DND-41 (cell line): ENCODE measurements around the gene RRP36.
A peak's percentile ranks its signal among the peaks of the same experiment; 100 is the strongest.

ENCODE experiments used
- ATAC-seq: fragments of 200-7000 bp; cut with Tn5 transposase; 3 replicates; pipeline ENCODE4 v1.9.1; 2021; ENCODE audit warnings: low read depth; ENCODE audit not compliant: insufficient read depth
- DNase-seq: peaks from one replicate; pipeline ENCODE4 v3.0.0-alpha.2; 2020
- H2AFZ ChIP-seq: 2 replicates; pipeline ENCODE4 v1.6.0; 2012; ENCODE audit warnings: low read depth, low read length
- H3K27ac ChIP-seq: 2 replicates; pipeline ENCODE4 v1.5.1; 2012; ENCODE audit warnings: low read length, inconsistent platforms
- H3K27me3 ChIP-seq: fragments of 200-600 bp; sonication (generic); 2 replicates; pipeline ENCODE4 v1.6.0; 2012; ENCODE audit warnings: low read length, mild to moderate bottlenecking, inconsistent platforms; ENCODE audit not compliant: insufficient read depth, poor library complexity
- H3K36me3 ChIP-seq: 2 replicates; pipeline ENCODE4 v1.5.1; 2012; ENCODE audit warnings: low read length, inconsistent platforms; ENCODE audit not compliant: insufficient read depth
- H3K4me1 ChIP-seq: 2 replicates; pipeline ENCODE4 v1.5.1; 2012; ENCODE audit warnings: mild to moderate bottlenecking, low read length; ENCODE audit not compliant: insufficient read depth
- H3K4me2 ChIP-seq: 2 replicates; pipeline ENCODE4 v1.6.0; 2012; ENCODE audit warnings: mild to moderate bottlenecking, moderate library complexity, low read length, inconsistent platforms; ENCODE audit not compliant: insufficient read depth
- H3K4me3 ChIP-seq, 2 experiments: fragments of 200-600 bp in 1 of 2; shearing (Covaris generic) in 1 of 2; 2 replicates each; pipeline ENCODE4 v1.5.1; 2012 to 2016; ENCODE audit warnings: inconsistent platforms in 2 of 2, low read length in 2 of 2, mild to moderate bottlenecking in 2 of 2, low read depth in 1 of 2, moderate library complexity in 1 of 2
- H3K79me2 ChIP-seq: 2 replicates; pipeline ENCODE4 v1.6.0; 2012; ENCODE audit warnings: low read length, inconsistent platforms; ENCODE audit not compliant: insufficient read depth
- H3K9ac ChIP-seq: 2 replicates; pipeline ENCODE4 v1.6.0; 2012; ENCODE audit warnings: low read depth, mild to moderate bottlenecking, inconsistent platforms, low read length, moderate library complexity
- H3K9me3 ChIP-seq: 2 replicates; pipeline ENCODE4 v1.5.1; 2012; ENCODE audit warnings: low read length, moderate library complexity, mild to moderate bottlenecking, inconsistent platforms; ENCODE audit not compliant: insufficient read depth, severe bottlenecking
- H4K20me1 ChIP-seq: 2 replicates; pipeline ENCODE4 v1.6.0; 2012; ENCODE audit warnings: low read length; ENCODE audit not compliant: insufficient read depth
- CTCF ChIP-seq: IDR thresholded peaks from 2 replicates; pipeline ENCODE4 v1.5.1; 2012; ENCODE audit warnings: borderline replicate concordance, low read length, moderate library complexity, mild to moderate bottlenecking; ENCODE audit not compliant: poor library complexity, severe bottlenecking; ENCODE audit errors: extremely low read depth
- EZH2 ChIP-seq: IDR thresholded peaks from 3 replicates; pipeline ENCODE4 v1.6.1; 2012; ENCODE audit warnings: borderline replicate concordance, low read depth, mild to moderate bottlenecking, moderate library complexity, low read length, inconsistent platforms; ENCODE audit not compliant: severe bottlenecking

The RRP36 gene

GRCh38 chr6:43021270-43022047 lies at the start of gene RRP36:
Gene RRP36 (plus strand): TSS chr6:43021623. CDS start chr6:43021655, 32 bp downstream.
- Histone ChIP-seq H3K27me3 (no peaks in the 10 kb centered on the region), H3K9ac (peak within 1 kb of the TSS; percentile 58), H3K4me2 (peak within 1 kb of the TSS; percentile 79), H3K9me3 (no peaks in the 10 kb centered on the region), H3K79me2 (peaks cover 58% of the 10 kb centered on the region), H3K36me3 (peaks cover 75% of the 10 kb centered on the region), H3K4me1 (peaks cover 58% of the 10 kb centered on the region), H4K20me1 (peaks cover 29% of the 10 kb centered on the region), H3K4me3 (peak within 1 kb of the TSS; percentile 58 to 86; a peak in 3 of 4 replicates), H3K27ac (peak within 1 kb of the TSS; percentile 72), H2AFZ (peak within 1 kb of the TSS; percentile 73)
- DNase-seq (peak; percentile 81), ATAC-seq (peak; percentile 90)
- no peak for TF ChIP-seq EZH2
- no peak for TF ChIP-seq CTCF

- no peak overlapping the region for H3K4me3 ChIP-seq
- H3K27ac ChIP-seq: no peak overlapping the region
- no peaks in the 10 kb centered on the region for H3K9me3 ChIP-seq
- peaks cover 4% of the 10 kb centered on the region; the same call in 1 of the 2 replicates for H3K4me1 ChIP-seq
- no peaks in the 10 kb centered on the region for H3K27me3 ChIP-seq
- H3K79me2 ChIP-seq: peaks cover 2% of the 10 kb centered on the region
- 0 out of 2 replicates have a peak, but pooled peaks cover 2% of the 10 kb centered on the region for H4K20me1 ChIP-seq
- no peak overlapping the region for H3K9ac ChIP-seq
- TF ChIP-seq EZH2 (no peak), CTCF (no peak)
- no peak for ATAC-seq
- peaks cover 30% of the 10 kb centered on the region for H3K36me3 ChIP-seq
- H2AFZ ChIP-seq: no peak overlapping the region
- DNase-seq: no peak
- H3K4me2 ChIP-seq: no peak overlapping the region
Measured at GRCh38 chr6:42971746-42972327, 49.6 kb upstream of the RRP36 start.

GRCh38 chr6:42973926-42974325 lies 47.5 kb upstream of the RRP36 start:
- peaks cover 21% of the 10 kb centered on the region for H3K4me1 ChIP-seq
- H3K79me2 ChIP-seq: peaks cover 21% of the 10 kb centered on the region
- H3K27ac ChIP-seq: no peak overlapping the region
- peaks cover 18% of the 10 kb centered on the region for H3K36me3 ChIP-seq
- no peak overlapping the region for H3K4me2 ChIP-seq
- H3K9me3 ChIP-seq: no peaks in the 10 kb centered on the region
- no peak for DNase-seq
- no peak overlapping the region for H3K9ac ChIP-seq
- TF ChIP-seq EZH2: no peak
- TF ChIP-seq CTCF: no peak
- H3K4me3 ChIP-seq: no peak overlapping the region
- H3K27me3 ChIP-seq: no peaks in the 10 kb centered on the region
- H2AFZ ChIP-seq: no peak overlapping the region
- no peak for ATAC-seq
- peaks cover 8% of the 10 kb centered on the region; the same call in 1 of the 2 replicates for H4K20me1 ChIP-seq
